Measurements from ENCODE around the gene GPR171.

Gene GPR171

GRCh38 chr3:151169262-151169947, 33.6 kb downstream of the GPR171 start:
- no peak overlapping the region for H3K4me3 ChIP-seq (ENCODE audit: control insufficient read depth, low read depth, low read length)
- no peak for DNase-seq (ENCODE audit: low read depth)
- no peak for TF ChIP-seq CTCF (conservative IDR thresholded peaks at IDR 0.05; ENCODE audit: control insufficient read depth, insufficient read depth, low read depth, low read length)

- DNase-seq (ENCODE audit: low read depth) = peak; percentile 62
- no peak overlapping the region for H3K4me3 ChIP-seq (ENCODE audit: control insufficient read depth, low read depth, low read length)
Measured at GRCh38 chr3:151168269-151169094, 34.5 kb downstream of the GPR171 start.

GRCh38 chr3:151166161-151166560, 36.9 kb downstream of the GPR171 start:
- peak; percentile 9 for DNase-seq (ENCODE audit: low read depth)
- peak; percentile 21 for TF ChIP-seq CTCF (conservative IDR thresholded peaks at IDR 0.05; ENCODE audit: control insufficient read depth, insufficient read depth, low read depth, low read length)
- H3K4me3 ChIP-seq (ENCODE audit: control insufficient read depth, low read depth, low read length) = no peak overlapping the region

More at GRCh38 chr3:151168269-151169094, 34.5 kb downstream of the GPR171 start:
- peak; percentile 88 for TF ChIP-seq CTCF (conservative IDR thresholded peaks at IDR 0.05; ENCODE audit: control insufficient read depth, insufficient read depth, low read depth, low read length)

GRCh38 chr3:151165226-151165625, 37.8 kb downstream of the GPR171 start:
- no peak overlapping the region for H3K4me3 ChIP-seq (ENCODE audit: control insufficient read depth, low read depth, low read length)
- TF ChIP-seq CTCF (conservative IDR thresholded peaks at IDR 0.05; ENCODE audit: control insufficient read depth, insufficient read depth, low read depth, low read length) = no peak

GRCh38 chr3:151159806-151160205, 43.2 kb downstream of the GPR171 start:
- no peak overlapping the region for H3K4me3 ChIP-seq (ENCODE audit: control insufficient read depth, low read depth, low read length)
- DNase-seq (ENCODE audit: low read depth) = no peak
- no peak for TF ChIP-seq CTCF (conservative IDR thresholded peaks at IDR 0.05; ENCODE audit: control insufficient read depth, insufficient read depth, low read depth, low read length)

More at GRCh38 chr3:151165226-151165625, 37.8 kb downstream of the GPR171 start:
- no peak for DNase-seq (ENCODE audit: low read depth)

GRCh38 chr3:151156618-151157216, 46.3 kb downstream of the GPR171 start:
- TF ChIP-seq CTCF (conservative IDR thresholded peaks at IDR 0.05; ENCODE audit: control insufficient read depth, insufficient read depth, low read depth, low read length) = peak; percentile 64
- no peak overlapping the region for H3K4me3 ChIP-seq (ENCODE audit: control insufficient read depth, low read depth, low read length)
- peak; percentile 69 for DNase-seq (ENCODE audit: low read depth)

Measured in fibroblast of mammary gland (primary cell).